Measurements from ENCODE around the gene STON1. TPM values are rescaled to one million over a fixed set of nuclear protein-coding genes. Genes with fewer than 3 reads are reported as not detected.
"Not testable (repeated sequence)": the region's sequence is repeated elsewhere in the genome, so short reads cannot be mapped to it uniquely, and the experiment has no call there.

Gene STON1
- total and polyA plus RNA-seq, 4 donors = 0.90 to 3.8 (median 1.2) TPM

DNA sequence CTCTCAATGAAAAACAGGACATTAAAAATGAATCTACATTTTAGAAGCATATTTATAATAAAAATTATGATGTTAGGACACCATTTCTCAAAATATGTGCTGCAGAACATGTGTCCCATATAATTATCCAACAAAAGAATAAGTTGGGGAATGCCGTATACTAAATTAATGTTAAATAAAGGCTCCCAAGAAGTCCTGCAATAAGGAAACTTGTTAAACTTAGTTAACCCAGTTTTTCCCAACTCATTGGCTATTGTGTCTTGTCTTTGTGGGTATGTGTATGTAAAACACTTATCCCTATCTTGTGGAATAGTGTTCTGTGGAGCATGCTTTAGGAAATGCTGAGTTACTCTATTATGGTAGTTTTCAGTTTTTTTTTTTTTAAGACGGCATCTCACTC lies 62.1 kb downstream of the STON1 start (continued):
- TF ChIP-seq, protein P1, sequence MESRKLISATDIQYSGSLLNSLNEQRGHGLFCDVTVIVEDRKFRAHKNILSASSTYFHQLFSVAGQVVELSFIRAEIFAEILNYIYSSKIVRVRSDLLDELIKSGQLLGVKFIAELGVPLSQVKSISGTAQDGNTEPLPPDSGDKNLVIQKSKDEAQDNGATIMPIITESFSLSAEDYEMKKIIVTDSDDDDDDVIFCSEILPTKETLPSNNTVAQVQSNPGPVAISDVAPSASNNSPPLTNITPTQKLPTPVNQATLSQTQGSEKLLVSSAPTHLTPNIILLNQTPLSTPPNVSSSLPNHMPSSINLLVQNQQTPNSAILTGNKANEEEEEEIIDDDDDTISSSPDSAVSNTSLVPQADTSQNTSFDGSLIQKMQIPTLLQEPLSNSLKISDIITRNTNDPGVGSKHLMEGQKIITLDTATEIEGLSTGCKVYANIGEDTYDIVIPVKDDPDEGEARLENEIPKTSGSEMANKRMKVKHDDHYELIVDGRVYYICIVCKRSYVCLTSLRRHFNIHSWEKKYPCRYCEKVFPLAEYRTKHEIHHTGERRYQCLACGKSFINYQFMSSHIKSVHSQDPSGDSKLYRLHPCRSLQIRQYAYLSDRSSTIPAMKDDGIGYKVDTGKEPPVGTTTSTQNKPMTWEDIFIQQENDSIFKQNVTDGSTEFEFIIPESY (IDR thresholded peaks at IDR 0.05) = no peak
- no peak for TF ChIP-seq EGR1 (IDR thresholded peaks at IDR 0.05; ENCODE audit: low read depth in 2 of 2)
- TF ChIP-seq, protein P2, sequence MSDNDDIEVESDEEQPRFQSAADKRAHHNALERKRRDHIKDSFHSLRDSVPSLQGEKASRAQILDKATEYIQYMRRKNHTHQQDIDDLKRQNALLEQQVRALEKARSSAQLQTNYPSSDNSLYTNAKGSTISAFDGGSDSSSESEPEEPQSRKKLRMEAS (IDR thresholded peaks at IDR 0.05) = no peak
- TF ChIP-seq HNF4G (IDR thresholded peaks at IDR 0.05) = no peak
- TF ChIP-seq RAD21 (IDR thresholded peaks at IDR 0.05) = no peak
- no peak for TF ChIP-seq FOXA1 (IDR thresholded peaks at IDR 0.05)

- not testable (repeated sequence) for H3K9ac ChIP-seq (ENCODE audit: low read depth in 1 of 2, low read length in 2 of 2); H3K4me3 ChIP-seq (ENCODE audit: low read depth in 1 of 3, low read length in 3 of 3); H3K36me3 ChIP-seq (ENCODE audit: control insufficient read depth in 4 of 4, insufficient read depth in 3 of 4, low read depth in 1 of 4, low read length in 3 of 4); DNase-seq (ENCODE audit: low spot score); H3K27me3 ChIP-seq (ENCODE audit: control insufficient read depth in 4 of 4, insufficient read depth in 4 of 4, low read length in 3 of 4); H3K9me3 ChIP-seq (ENCODE audit: control insufficient read depth in 4 of 4, low read length in 3 of 4); H3K27ac ChIP-seq (ENCODE audit: low read depth in 1 of 2, low read length in 2 of 2); H3K4me1 ChIP-seq (ENCODE audit: control insufficient read depth in 4 of 4, insufficient read depth in 4 of 4, low read length in 3 of 4)
- 98% methylated on average over 7 of the region's 7 CpGs for WGBS
Measured at GRCh38 chr2:48596751-48597150, 66.8 kb downstream of the STON1 start.

- Histone ChIP-seq H3K27ac (ENCODE audit: low read depth in 1 of 2, low read length in 2 of 2) (no peak overlapping the region), H3K27me3 (ENCODE audit: control insufficient read depth in 4 of 4, insufficient read depth in 4 of 4, low read length in 3 of 4) (peaks cover 0 to 2% (median 0%) of the 10 kb centered on the region in 4 donors), H3K9me3 (ENCODE audit: control insufficient read depth in 4 of 4, low read length in 3 of 4) (no peaks in the 10 kb centered on the region), H3K9ac (ENCODE audit: low read depth in 1 of 2, low read length in 2 of 2) (no peak overlapping the region), H3K4me3 (ENCODE audit: low read depth in 1 of 3, low read length in 3 of 3) (no peak overlapping the region), H3K36me3 (ENCODE audit: control insufficient read depth in 4 of 4, insufficient read depth in 3 of 4, low read depth in 1 of 4, low read length in 3 of 4) (no peaks in the 10 kb centered on the region), H3K4me1 (ENCODE audit: control insufficient read depth in 4 of 4, insufficient read depth in 4 of 4, low read length in 3 of 4) (no peaks in the 10 kb centered on the region)
- WGBS = 90% methylated on average over 2 of the region's 2 CpGs
- no peak for DNase-seq (ENCODE audit: low spot score)
- TF ChIP-seq RAD21 (IDR thresholded peaks at IDR 0.05) = no peak
- TF ChIP-seq YY1 (IDR thresholded peaks at IDR 0.05) = no peak
- TF ChIP-seq HNF4G (IDR thresholded peaks at IDR 0.05) = no peak
- no peak for TF ChIP-seq ATF3 (IDR thresholded peaks at IDR 0.05)
- no peak for TF ChIP-seq JUND (IDR thresholded peaks at IDR 0.05)
- no peak for TF ChIP-seq CTCF (IDR thresholded peaks at IDR 0.05; ENCODE audit: low read depth, low read length, missing input control)
- no peak for TF ChIP-seq FOXA1 (IDR thresholded peaks at IDR 0.05)
- TF ChIP-seq, protein P1 (IDR thresholded peaks at IDR 0.05) = no peak
- TF ChIP-seq TAF1 (conservative IDR thresholded peaks at IDR 0.05) = no peak
- no peak for TF ChIP-seq RXRA (IDR thresholded peaks at IDR 0.05)
- no peak for TF ChIP-seq EGR1 (IDR thresholded peaks at IDR 0.05; ENCODE audit: low read depth in 2 of 2)
- TF ChIP-seq SP1 (IDR thresholded peaks at IDR 0.05) = no peak
- no peak for TF ChIP-seq HNF4A (conservative IDR thresholded peaks at IDR 0.05)
- no peak for TF ChIP-seq FOXA2 (IDR thresholded peaks at IDR 0.05)
- TF ChIP-seq NR2F2 (IDR thresholded peaks at IDR 0.05) = no peak
- no peak for TF ChIP-seq GABPA (IDR thresholded peaks at IDR 0.05 in 1 of 2, conservative IDR thresholded peaks at IDR 0.05 in 1 of 2)
- no peak for TF ChIP-seq REST (IDR thresholded peaks at IDR 0.05)
- TF ChIP-seq, protein P2 (IDR thresholded peaks at IDR 0.05) = no peak
Measured at GRCh38 chr2:48597492-48597891, 67.5 kb downstream of the STON1 start.
